HG03439 (cell line): ENCODE measurements around the gene FBXL14.
A peak's percentile ranks its signal among the peaks of the same experiment; 100 is the strongest.

Experiments
- ATAC-seq: cut with Tn5 transposase; IDR thresholded peaks from one replicate; pipeline ENCODE4 v1.9.1; 2021; ENCODE audit warnings: mild to moderate bottlenecking, moderate library complexity; ENCODE audit not compliant: unreplicated experiment

FBXL14 gene

GRCh38 chr12:1540690-1541089 lies 53.7 kb downstream of the FBXL14 start:
- no peak for ATAC-seq

- ATAC-seq: no peak
These were observed 55.2 kb downstream of the FBXL14 start for GRCh38 chr12:1539135-1539534.

- ATAC-seq: no peak
These were observed 57.6 kb downstream of the FBXL14 start for GRCh38 chr12:1536817-1537216.

GRCh38 chr12:1534748-1535147 lies 59.6 kb downstream of the FBXL14 start:
- no peak for ATAC-seq

- ATAC-seq: peak; percentile 40
These were observed 60.6 kb downstream of the FBXL14 start for GRCh38 chr12:1533602-1534304.

GRCh38 chr12:1533205-1533601 lies 61.2 kb downstream of the FBXL14 start:
- ATAC-seq: peak; percentile 21

GRCh38 chr12:1532375-1533165 lies 61.8 kb downstream of the FBXL14 start:
- no peak for ATAC-seq

GRCh38 chr12:1531654-1532374 lies 62.6 kb downstream of the FBXL14 start:
- no peak for ATAC-seq

- no peak for ATAC-seq
These were observed 63.2 kb downstream of the FBXL14 start for GRCh38 chr12:1531153-1531653.

GRCh38 chr12:1530592-1531152 lies 63.7 kb downstream of the FBXL14 start:
- ATAC-seq: no peak

- no peak for ATAC-seq
These were observed 64.4 kb downstream of the FBXL14 start for GRCh38 chr12:1529862-1530591.

- no peak for ATAC-seq
These were observed 65.0 kb downstream of the FBXL14 start for GRCh38 chr12:1529228-1529861.

- no peak for ATAC-seq
These were observed 65.6 kb downstream of the FBXL14 start for GRCh38 chr12:1528791-1529190.

- ATAC-seq: no peak
These were observed 66.6 kb downstream of the FBXL14 start for GRCh38 chr12:1527789-1528188.

GRCh38 chr12:1525858-1526257 lies 68.5 kb downstream of the FBXL14 start:
- ATAC-seq: no peak

GRCh38 chr12:1523558-1524050 lies 70.8 kb downstream of the FBXL14 start:
- ATAC-seq: no peak

GRCh38 chr12:1523046-1523445 lies 71.3 kb downstream of the FBXL14 start:
- ATAC-seq: no peak

- ATAC-seq: no peak
These were observed 74.7 kb downstream of the FBXL14 start for GRCh38 chr12:1519642-1520041.

- ATAC-seq: no peak
These were observed 75.5 kb downstream of the FBXL14 start for GRCh38 chr12:1518591-1519516.
